MCF 10A (cell line): ENCODE measurements around the gene TRIM62. TPM values are rescaled to one million over a fixed set of nuclear protein-coding genes. Genes with fewer than 3 reads are reported as not detected.

ENCODE experiments used
- BruUV-seq: library from RNA; stranded (reverse); fragments of 400-500 nt; replicated peaks from 2 replicates; lab custom pipeline; 2021; lab: Mats Ljungman, UMichigan
- CTCF ChIA-PET: fragments of 300-600 bp; sonication (Branson Sonifier 250); formaldehyde crosslinking; extraction: SDS; loops from one replicate; lab custom pipeline; 2021; ENCODE audit warnings: antibody characterized with exemption, inconsistent platforms; lab: Yijun Ruan, JAX
- POLR2A ChIA-PET: fragments of 300-600, 350-650 bp; sonication (Branson Sonifier 250); formaldehyde crosslinking; extraction: SDS; loops from one replicate; lab custom pipeline; 2020; ENCODE audit warnings: antibody characterized with exemption, inconsistent platforms; lab: Yijun Ruan, JAX
- DNase-seq: peaks from one replicate; pipeline ENCODE4 v3.0.0-alpha.2; 2018; ENCODE audit not compliant: unreplicated experiment
- H3K27ac Mint-ChIP-seq: one replicate; pipeline ENCODE4 v1.8.0; 2022; ENCODE audit warnings: mild to moderate bottlenecking, low read depth, mixed read lengths; ENCODE audit not compliant: unreplicated experiment
- H3K27me3 Mint-ChIP-seq: one replicate; pipeline ENCODE4 v1.8.0; 2022; ENCODE audit warnings: mixed read lengths; ENCODE audit not compliant: insufficient read depth, unreplicated experiment
- H3K36me3 Mint-ChIP-seq: one replicate; pipeline ENCODE4 v1.8.0; 2022; ENCODE audit warnings: mild to moderate bottlenecking, moderate library complexity, mixed read lengths; ENCODE audit not compliant: insufficient read depth, unreplicated experiment
- H3K4me1 Mint-ChIP-seq: one replicate; pipeline ENCODE4 v1.8.0; 2022; ENCODE audit warnings: mixed read lengths; ENCODE audit not compliant: insufficient read depth, unreplicated experiment
- H3K4me3 Mint-ChIP-seq: one replicate; pipeline ENCODE4 v1.8.0; 2022; ENCODE audit warnings: mild to moderate bottlenecking, moderate library complexity, mixed read lengths; ENCODE audit not compliant: unreplicated experiment
- H3K9me3 Mint-ChIP-seq: one replicate; pipeline ENCODE4 v1.8.0; 2022; ENCODE audit warnings: mixed read lengths; ENCODE audit not compliant: unreplicated experiment
- intact Hi-C: fragments of 100-400 bp; cut with micrococcal nuclease; formaldehyde crosslinking; loops from 2 replicates; pipeline ENCODE4 v1.14.1; 2022
- total RNA-seq: library from RNA; stranded (reverse); gene quantifications from 2 replicates; pipeline ENCODE4 v1.2.3, GENCODE V29; 2022
- TF ChIP-seq, protein P1 (sequence below): fragments of 200-600 bp; IDR thresholded peaks from one replicate; pipeline ENCODE4 v1.8.0; 2022; ENCODE audit warnings: antibody characterized with exemption, mild to moderate bottlenecking; ENCODE audit not compliant: unreplicated experiment

TRIM62 gene
- total RNA-seq, 1 experiment from 2014 or later, result 2.4 TPM

- H3K27ac Mint-ChIP-seq, result peak overlapping the region; percentile 33
- no TSS peak for BruUV-seq
- peak; percentile 38 for DNase-seq
- TF ChIP-seq, protein P1, sequence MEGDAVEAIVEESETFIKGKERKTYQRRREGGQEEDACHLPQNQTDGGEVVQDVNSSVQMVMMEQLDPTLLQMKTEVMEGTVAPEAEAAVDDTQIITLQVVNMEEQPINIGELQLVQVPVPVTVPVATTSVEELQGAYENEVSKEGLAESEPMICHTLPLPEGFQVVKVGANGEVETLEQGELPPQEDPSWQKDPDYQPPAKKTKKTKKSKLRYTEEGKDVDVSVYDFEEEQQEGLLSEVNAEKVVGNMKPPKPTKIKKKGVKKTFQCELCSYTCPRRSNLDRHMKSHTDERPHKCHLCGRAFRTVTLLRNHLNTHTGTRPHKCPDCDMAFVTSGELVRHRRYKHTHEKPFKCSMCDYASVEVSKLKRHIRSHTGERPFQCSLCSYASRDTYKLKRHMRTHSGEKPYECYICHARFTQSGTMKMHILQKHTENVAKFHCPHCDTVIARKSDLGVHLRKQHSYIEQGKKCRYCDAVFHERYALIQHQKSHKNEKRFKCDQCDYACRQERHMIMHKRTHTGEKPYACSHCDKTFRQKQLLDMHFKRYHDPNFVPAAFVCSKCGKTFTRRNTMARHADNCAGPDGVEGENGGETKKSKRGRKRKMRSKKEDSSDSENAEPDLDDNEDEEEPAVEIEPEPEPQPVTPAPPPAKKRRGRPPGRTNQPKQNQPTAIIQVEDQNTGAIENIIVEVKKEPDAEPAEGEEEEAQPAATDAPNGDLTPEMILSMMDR, result no peak
- H3K27me3 Mint-ChIP-seq, result no peaks in the 10 kb centered on the region
- no peaks in the 10 kb centered on the region for H3K36me3 Mint-ChIP-seq
- intact Hi-C loops, result loop anchor here (5.0 kb wide), 1 partner anchor 54 kb away; no protein-coding TSS in a partner anchor
- H3K9me3 Mint-ChIP-seq, result no peaks in the 10 kb centered on the region
- H3K4me1 Mint-ChIP-seq, result peaks cover 8% of the 10 kb centered on the region
- peak overlapping the region; percentile 77 for H3K4me3 Mint-ChIP-seq
- ChIA-PET CTCF (interaction anchor here (0.6 to 1.6 kb wide), 11 partner anchors 10 to 1511 kb away, joined by 3 to 12 read pairs (median 3); partner anchors contain the start of gene TMEM39B), POLR2A (interaction anchor here (0.6 to 2.0 kb wide), 14 partner anchors 13 to 291 kb away, joined by 3 to 13 read pairs (median 4); partner anchors contain the start of gene ZSCAN20)
These were observed 642 bp downstream of the TRIM62 start for GRCh38 chr1:33180911-33181890.

- H3K27ac Mint-ChIP-seq, result peak overlapping the region; percentile 33
- DNase-seq, result peak; percentile 90
These were observed 1.5 kb downstream of the TRIM62 start for GRCh38 chr1:33180226-33180910.

GRCh38 chr1:33178836-33179439 is 2.9 kb downstream of the TRIM62 start:
- no peaks in the 10 kb centered on the region for H3K9me3 Mint-ChIP-seq
- CTCF ChIA-PET, result interaction anchor here (0.6 to 1.0 kb wide), 5 partner anchors 9 to 173 kb away, joined by 3 to 4 read pairs (median 3); no protein-coding TSS in a partner anchor
- DNase-seq, result no peak
- H3K4me1 Mint-ChIP-seq, result peaks cover 8% of the 10 kb centered on the region
- no peaks in the 10 kb centered on the region for H3K27me3 Mint-ChIP-seq
- intact Hi-C loops, result no loop called here
- BruUV-seq, result no TSS peak
- no peaks in the 10 kb centered on the region for H3K36me3 Mint-ChIP-seq
- H3K4me3 Mint-ChIP-seq, result no peak overlapping the region
- TF ChIP-seq, protein P1, result no peak
- H3K27ac Mint-ChIP-seq, result no peak overlapping the region
- POLR2A ChIA-PET, result no interaction called here

More at GRCh38 chr1:33180226-33180910, 1.5 kb downstream of the TRIM62 start:
- intact Hi-C loops, result loop anchor here (5.0 kb wide), 1 partner anchor 53 kb away; no protein-coding TSS in a partner anchor
- TF ChIP-seq, protein P1, result no peak
- Mint-ChIP-seq H3K4me1 (peaks cover 8% of the 10 kb centered on the region), H3K4me3 (peak overlapping the region; percentile 77), H3K9me3 (no peaks in the 10 kb centered on the region), H3K27me3 (no peaks in the 10 kb centered on the region), H3K36me3 (no peaks in the 10 kb centered on the region)
- BruUV-seq, result no TSS peak
- ChIA-PET CTCF (interaction anchor here (0.6 to 1.6 kb wide), 4 partner anchors 31 to 1107 kb away, joined by 3 to 12 read pairs (median 4); partner anchors contain the start of gene TMEM39B), POLR2A (interaction anchor here (0.7 to 2.0 kb wide), 7 partner anchors 40 to 291 kb away, joined by 4 to 13 read pairs (median 6); no protein-coding TSS in a partner anchor)
